Upper lobe of left lung (tissue), 6 donors: ENCODE measurements around the gene BFSP2. TPM values are rescaled to one million over a fixed set of nuclear protein-coding genes. Genes with fewer than 3 reads are reported as not detected.

ENCODE experiments used
- ATAC-seq, 2 donors: fragments of 200-7000 bp; cut with Tn5 transposase; one replicate each; pipeline ENCODE4 v1.9.1; 2022; ENCODE audit warnings: mild to moderate bottlenecking in 2 of 2, moderate library complexity in 2 of 2; ENCODE audit not compliant: low FRiP score in 2 of 2
- DNase-seq, 2 donors: peaks; one replicate each; pipeline ENCODE4 v3.0.0-alpha.2; 2019 to 2020
- H3K27ac ChIP-seq, 4 donors: fragments of 200-600 bp; sonication (generic); one replicate each; pipeline ENCODE4 v1.5.1; 2016 to 2019
- H3K27me3 ChIP-seq, 4 donors: fragments of 200-600 bp; sonication (generic); one replicate each; pipeline ENCODE4 v1.5.1; 2017 to 2019
- H3K36me3 ChIP-seq, 4 donors: fragments of 200-600 bp; sonication (generic); one replicate each; pipeline ENCODE4 v1.5.1; 2016 to 2019
- H3K4me1 ChIP-seq, 4 donors: fragments of 200-600 bp; sonication (generic); one replicate each; pipeline ENCODE4 v1.5.1; 2018 to 2019
- H3K4me3 ChIP-seq, 4 donors: fragments of 200-600 bp; sonication (generic); one replicate each; pipeline ENCODE4 v1.5.1; 2017 to 2019; ENCODE audit warnings: mild to moderate bottlenecking in 2 of 4, moderate library complexity in 1 of 4
- H3K9me3 ChIP-seq, 4 donors: fragments of 200-600 bp; sonication (generic); one replicate each; pipeline ENCODE4 v1.5.1; 2018 to 2019
- CTCF ChIP-seq, 6 experiments: fragments of 450-650 bp in 4 of 6; fragments of 200-600 bp in 2 of 6; sonication (generic) in 2 of 6; IDR thresholded peaks; one replicate each; pipeline ENCODE4 v1.5.1; 2016 to 2019; ENCODE audit warnings: antibody characterized with exemption in 6 of 6
- EP300 ChIP-seq, 4 donors: sonication (generic); formaldehyde crosslinking; IDR thresholded peaks; one replicate each; pipeline ENCODE4 v1.5.1; 2017; ENCODE audit warnings: antibody characterized with exemption in 4 of 4, control low read depth in 2 of 4
- POLR2A ChIP-seq, 4 donors: fragments of 450-650 bp; IDR thresholded peaks; one replicate each; pipeline ENCODE4 v1.5.1; 2016 to 2017; ENCODE audit warnings: antibody characterized with exemption in 4 of 4, mild to moderate bottlenecking in 2 of 4
- POLR2AphosphoS5 ChIP-seq, 2 donors: sonication (generic); formaldehyde crosslinking; IDR thresholded peaks; one replicate each; pipeline ENCODE4 v1.5.1; 2017; ENCODE audit warnings: antibody characterized with exemption in 2 of 2
- WGBS, 2 donors: methylation state at CpG; one replicate each; pipeline ENCODE4 v1.1.5; 2017 to 2018; 5-methylcytosine and 5-hydroxymethylcytosine counted together
- total RNA-seq, 6 donors: library from RNA; depleted of rRNA in 4 of 6; stranded (reverse); fragments of >200 nt in 4 of 6; gene quantifications; one replicate each; pipeline versions ENCODE4 v1.1.0 to v1.2.1, GENCODE V29; 2016 to 2021
- donor health status: DM: no; HTN: no; CAD: no; lungs with moderate emphysema.
- donor health status: DM: no; HTN: yes; CAD: no; lungs with severe emphysema.

Gene BFSP2
- total RNA-seq, 6 donors from 2014 or later = 0.69 TPM; not detected in 5

DNA sequence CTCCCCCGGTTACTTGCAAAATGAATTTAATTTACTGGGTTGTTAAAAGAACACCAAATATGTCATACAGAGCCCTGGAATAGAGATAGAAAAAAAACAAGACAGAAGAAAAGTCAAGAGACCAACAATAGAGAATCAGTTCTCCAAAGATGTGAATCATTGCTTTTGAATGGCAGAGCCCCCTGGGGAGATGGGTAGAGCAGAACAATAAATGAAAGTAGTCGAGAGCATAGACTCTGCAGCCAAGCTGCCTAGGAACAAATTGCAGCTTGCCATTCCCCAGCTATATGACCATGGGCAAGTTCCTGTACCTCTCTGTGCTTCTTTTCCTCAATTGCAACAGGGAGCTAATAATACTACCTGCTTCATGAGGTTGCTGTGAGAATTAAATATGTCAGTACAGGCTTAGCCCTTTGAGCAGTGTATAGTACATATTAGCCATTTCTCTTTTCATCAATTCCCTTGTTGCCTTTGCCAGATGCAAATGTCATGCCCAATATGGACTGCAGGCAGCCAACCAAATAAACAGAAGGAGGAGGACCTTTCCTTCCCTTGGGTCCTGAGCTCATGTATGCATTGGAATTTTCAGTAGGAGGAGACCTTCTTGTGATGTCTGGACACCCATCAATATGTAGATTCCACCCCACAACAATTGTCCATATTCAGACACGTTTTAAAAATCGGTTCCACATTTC lies 25.0 kb upstream of the BFSP2 start:
- no peak for ATAC-seq
- Histone ChIP-seq H3K9me3 (no peaks in the 10 kb centered on the region), H3K4me3 (no peak overlapping the region), H3K36me3 (no peaks in the 10 kb centered on the region), H3K27me3 (no peaks in the 10 kb centered on the region), H3K4me1 (peaks cover 0 to 6% (median 2%) of the 10 kb centered on the region in 4 donors), H3K27ac (no peak overlapping the region)
- TF ChIP-seq EP300 (IDR thresholded peaks at IDR 0.05) (no peak), POLR2AphosphoS5 (IDR thresholded peaks at IDR 0.05) (no peak), POLR2A (IDR thresholded peaks at IDR 0.05) (no peak), CTCF (IDR thresholded peaks at IDR 0.05) (no peak)
- 85 to 93% methylated on average over 4 of the region's 4 CpGs for WGBS, 2 donors
- DNase-seq = no peak

DNA sequence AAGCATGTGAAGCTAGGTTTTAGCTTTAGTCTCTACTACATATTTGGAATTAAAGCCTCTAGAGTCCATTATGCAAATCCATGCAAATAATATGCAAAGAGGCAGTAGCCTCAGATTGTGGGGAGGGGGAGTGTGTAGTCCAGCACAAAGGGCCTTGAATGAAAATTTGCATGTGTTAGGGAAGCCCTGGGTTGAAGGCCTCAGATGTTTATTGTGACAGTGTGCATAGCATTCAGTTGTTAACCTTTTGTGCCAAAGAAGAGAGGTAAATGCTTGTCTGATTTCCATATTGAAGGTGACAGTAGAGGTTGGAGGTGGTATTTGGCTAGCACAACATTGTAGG lies 24.5 kb upstream of the BFSP2 start:
- no peak for DNase-seq
- Histone ChIP-seq H3K36me3 (peaks cover 0 to 2% (median under 1%) of the 10 kb centered on the region in 4 donors), H3K4me3 (no peak overlapping the region), H3K9me3 (no peaks in the 10 kb centered on the region), H3K4me1 (peaks cover 0 to 6% (median 2%) of the 10 kb centered on the region in 4 donors), H3K27me3 (no peaks in the 10 kb centered on the region), H3K27ac (no peak overlapping the region)
- no peak for ATAC-seq
- TF ChIP-seq EP300 (IDR thresholded peaks at IDR 0.05) (no peak), POLR2AphosphoS5 (IDR thresholded peaks at IDR 0.05) (no peak), CTCF (IDR thresholded peaks at IDR 0.05) (no peak), POLR2A (IDR thresholded peaks at IDR 0.05) (no peak)

GRCh38 chr3:133376810-133377209 lies 23.0 kb upstream of the BFSP2 start:
- TF ChIP-seq EP300 (IDR thresholded peaks at IDR 0.05) (no peak), POLR2AphosphoS5 (IDR thresholded peaks at IDR 0.05) (no peak), POLR2A (IDR thresholded peaks at IDR 0.05) (no peak)
- DNase-seq (no peak), ATAC-seq (no peak)
- 77 to 83% methylated on average over 6 of the region's 6 CpGs for WGBS, 2 donors
- H3K9me3 ChIP-seq = no peaks in the 10 kb centered on the region
- H3K27me3 ChIP-seq = no peaks in the 10 kb centered on the region
- H3K4me1 ChIP-seq = peaks cover 0 to 6% (median 2%) of the 10 kb centered on the region in 4 donors
- H3K4me3 ChIP-seq = no peak overlapping the region
- peaks cover 0 to 7% (median 2%) of the 10 kb centered on the region in 4 donors for H3K36me3 ChIP-seq
- no peak overlapping the region for H3K27ac ChIP-seq

DNA sequence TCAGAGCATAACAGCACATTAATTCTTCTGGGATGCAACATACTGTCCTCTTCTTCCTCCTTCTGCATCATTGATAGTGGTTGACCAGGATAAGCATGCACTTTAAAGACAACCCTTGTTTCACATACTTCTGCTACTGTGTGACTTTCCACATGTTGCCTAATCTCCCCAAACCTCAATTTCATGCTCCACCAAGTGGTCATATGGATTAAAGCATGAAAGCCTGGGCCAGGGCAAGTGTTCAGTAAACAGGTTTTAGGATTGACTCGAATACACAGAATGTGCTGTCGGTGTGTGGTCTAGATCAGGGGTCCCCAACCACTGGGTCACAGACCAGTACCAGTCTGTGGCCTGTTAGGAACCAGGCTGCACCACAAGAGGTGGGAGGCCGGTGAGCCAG lies 22.5 kb upstream of the BFSP2 start:
- 46 to 70% methylated on average over 3 of the region's 3 CpGs for WGBS, 2 donors
- DNase-seq = no peak
- Histone ChIP-seq H3K36me3 (peaks cover 0 to 7% (median 2%) of the 10 kb centered on the region in 4 donors), H3K4me3 (no peak overlapping the region), H3K27me3 (no peaks in the 10 kb centered on the region), H3K4me1 (peaks cover 0 to 8% (median 3%) of the 10 kb centered on the region in 4 donors), H3K9me3 (no peaks in the 10 kb centered on the region), H3K27ac (no peak overlapping the region)
- TF ChIP-seq CTCF (IDR thresholded peaks at IDR 0.05) (peak in 4 of 6 experiments; percentile 28 to 49 (median 39)), POLR2A (IDR thresholded peaks at IDR 0.05) (no peak), POLR2AphosphoS5 (IDR thresholded peaks at IDR 0.05) (no peak), EP300 (IDR thresholded peaks at IDR 0.05) (no peak)
- ATAC-seq = peak in 1 of 2 donors; percentile 28

GRCh38 chr3:133379926-133380325 lies 19.9 kb upstream of the BFSP2 start:
- 95 to 97% methylated on average over 16 of the region's 19 CpGs for WGBS, 2 donors
- TF ChIP-seq POLR2A (IDR thresholded peaks at IDR 0.05) (no peak), POLR2AphosphoS5 (IDR thresholded peaks at IDR 0.05) (no peak), EP300 (IDR thresholded peaks at IDR 0.05) (no peak), CTCF (IDR thresholded peaks at IDR 0.05) (no peak)
- no peaks in the 10 kb centered on the region for H3K27me3 ChIP-seq
- peaks cover 0 to 7% (median 2%) of the 10 kb centered on the region in 4 donors for H3K36me3 ChIP-seq
- peaks cover 10 to 30% (median 17%) of the 10 kb centered on the region in 4 donors for H3K4me1 ChIP-seq
- H3K27ac ChIP-seq = no peak overlapping the region
- DNase-seq = peak in 1 of 2 donors; percentile 70
- no peaks in the 10 kb centered on the region for H3K9me3 ChIP-seq
- no peak for ATAC-seq
- H3K4me3 ChIP-seq = no peak overlapping the region
